ENCODE measurements around the gene XXYLT1. TPM values are rescaled to one million over a fixed set of nuclear protein-coding genes. Genes with fewer than 3 reads are reported as not detected.

XXYLT1 gene
- total RNA-seq, 2 experiments from 2014 or later: 3.1 to 3.7 TPM

DNA sequence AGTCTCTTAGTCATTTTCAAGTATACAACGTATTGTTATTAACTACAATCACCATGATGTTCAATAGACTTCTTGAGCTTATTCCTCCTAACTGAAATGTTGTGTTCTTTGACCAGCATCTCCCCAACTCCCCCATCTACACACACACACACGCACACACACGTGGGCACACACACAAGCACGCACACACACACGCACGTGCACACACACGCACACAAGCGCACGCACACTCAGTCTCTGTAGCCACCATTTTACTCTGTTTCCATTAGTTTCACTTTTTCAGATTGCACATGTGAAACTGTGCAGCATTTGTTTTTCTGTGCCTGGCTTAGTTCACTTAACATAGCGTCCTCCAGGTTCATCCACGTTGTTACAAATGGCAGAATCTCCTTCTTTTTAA lies 247.0 kb downstream of the XXYLT1 start:
- H3K27ac Mint-ChIP-seq: no peak overlapping the region
- no peak for ATAC-seq (ENCODE audit: poor library complexity)

GRCh38 chr3:195023576-195023975 lies 247.4 kb downstream of the XXYLT1 start:
- H3K36me3 Mint-ChIP-seq (ENCODE audit: low read depth): no peaks in the 10 kb centered on the region
- peaks cover 0 to 3% of the 10 kb centered on the region in 2 experiments for H3K27me3 ChIP-seq (ENCODE audit: control insufficient read depth in 1 of 2, insufficient read depth in 2 of 2, low read length in 2 of 2)
- TF ChIP-seq, protein P1, sequence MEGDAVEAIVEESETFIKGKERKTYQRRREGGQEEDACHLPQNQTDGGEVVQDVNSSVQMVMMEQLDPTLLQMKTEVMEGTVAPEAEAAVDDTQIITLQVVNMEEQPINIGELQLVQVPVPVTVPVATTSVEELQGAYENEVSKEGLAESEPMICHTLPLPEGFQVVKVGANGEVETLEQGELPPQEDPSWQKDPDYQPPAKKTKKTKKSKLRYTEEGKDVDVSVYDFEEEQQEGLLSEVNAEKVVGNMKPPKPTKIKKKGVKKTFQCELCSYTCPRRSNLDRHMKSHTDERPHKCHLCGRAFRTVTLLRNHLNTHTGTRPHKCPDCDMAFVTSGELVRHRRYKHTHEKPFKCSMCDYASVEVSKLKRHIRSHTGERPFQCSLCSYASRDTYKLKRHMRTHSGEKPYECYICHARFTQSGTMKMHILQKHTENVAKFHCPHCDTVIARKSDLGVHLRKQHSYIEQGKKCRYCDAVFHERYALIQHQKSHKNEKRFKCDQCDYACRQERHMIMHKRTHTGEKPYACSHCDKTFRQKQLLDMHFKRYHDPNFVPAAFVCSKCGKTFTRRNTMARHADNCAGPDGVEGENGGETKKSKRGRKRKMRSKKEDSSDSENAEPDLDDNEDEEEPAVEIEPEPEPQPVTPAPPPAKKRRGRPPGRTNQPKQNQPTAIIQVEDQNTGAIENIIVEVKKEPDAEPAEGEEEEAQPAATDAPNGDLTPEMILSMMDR (IDR thresholded peaks at IDR 0.05): no peak
- no peak overlapping the region for H3K27ac Mint-ChIP-seq
- H3K36me3 ChIP-seq (ENCODE audit: insufficient read depth, low read length): no peaks in the 10 kb centered on the region
- no peak overlapping the region for H3K4me3 ChIP-seq (ENCODE audit: low read length)
- DNase-seq (no peak), ATAC-seq (ENCODE audit: poor library complexity) (no peak)
- peaks cover 13% of the 10 kb centered on the region for H3K27me3 Mint-ChIP-seq
- no peaks in the 10 kb centered on the region for H3K9me3 Mint-ChIP-seq
- no peak overlapping the region for H3K27ac ChIP-seq (ENCODE audit: low read depth in 1 of 2, low read length in 2 of 2)
- no peaks in the 10 kb centered on the region for H3K9me3 ChIP-seq (ENCODE audit: control insufficient read depth in 1 of 2, insufficient read depth in 1 of 2, low read length in 2 of 2)
- intact Hi-C loops (cut with DNase I, micrococcal nuclease): no loop called here
- CTCF ChIA-PET: no interaction called here
- no peaks in the 10 kb centered on the region for H3K4me1 Mint-ChIP-seq (ENCODE audit: low read depth)
- no peak overlapping the region for H3K4me3 Mint-ChIP-seq
- no peaks in the 10 kb centered on the region for H3K4me1 ChIP-seq (ENCODE audit: insufficient read depth, low read length)
- POLR2A ChIA-PET: interaction anchor here (0.7 kb wide), 1 partner anchor 52 kb away, joined by 4 read pairs; no protein-coding TSS in a partner anchor

More for the DNA sequence above, 247.0 kb downstream of the XXYLT1 start:
- Histone ChIP-seq H3K27me3 (ENCODE audit: control insufficient read depth in 1 of 2, insufficient read depth in 2 of 2, low read length in 2 of 2) (peaks cover 0 to 3% of the 10 kb centered on the region in 2 experiments), H3K9me3 (ENCODE audit: control insufficient read depth in 1 of 2, insufficient read depth in 1 of 2, low read length in 2 of 2) (no peaks in the 10 kb centered on the region), H3K36me3 (ENCODE audit: insufficient read depth, low read length) (no peaks in the 10 kb centered on the region), H3K4me3 (ENCODE audit: low read length) (no peak overlapping the region), H3K27ac (ENCODE audit: low read depth in 1 of 2, low read length in 2 of 2) (no peak overlapping the region), H3K4me1 (ENCODE audit: insufficient read depth, low read length) (no peaks in the 10 kb centered on the region)
- ChIA-PET POLR2A (no interaction called here), CTCF (no interaction called here)
- no peaks in the 10 kb centered on the region for H3K36me3 Mint-ChIP-seq (ENCODE audit: low read depth)
- H3K4me3 Mint-ChIP-seq: no peak overlapping the region
- no peaks in the 10 kb centered on the region for H3K9me3 Mint-ChIP-seq
- no peaks in the 10 kb centered on the region for H3K4me1 Mint-ChIP-seq (ENCODE audit: low read depth)
- TF ChIP-seq, protein P1 (IDR thresholded peaks at IDR 0.05): no peak
- peaks cover 13% of the 10 kb centered on the region for H3K27me3 Mint-ChIP-seq
- intact Hi-C loops (cut with DNase I, micrococcal nuclease): no loop called here
- DNase-seq: no peak

- H3K4me1 Mint-ChIP-seq (ENCODE audit: low read depth): no peaks in the 10 kb centered on the region
- Histone ChIP-seq H3K4me1 (ENCODE audit: insufficient read depth, low read length) (no peaks in the 10 kb centered on the region), H3K27ac (ENCODE audit: low read depth in 1 of 2, low read length in 2 of 2) (no peak overlapping the region), H3K4me3 (ENCODE audit: low read length) (no peak overlapping the region), H3K27me3 (ENCODE audit: control insufficient read depth in 1 of 2, insufficient read depth in 2 of 2, low read length in 2 of 2) (peaks cover 0 to 3% of the 10 kb centered on the region in 2 experiments), H3K36me3 (ENCODE audit: insufficient read depth, low read length) (no peaks in the 10 kb centered on the region), H3K9me3 (ENCODE audit: control insufficient read depth in 1 of 2, insufficient read depth in 1 of 2, low read length in 2 of 2) (no peaks in the 10 kb centered on the region)
- no peaks in the 10 kb centered on the region for H3K9me3 Mint-ChIP-seq
- H3K4me3 Mint-ChIP-seq: no peak overlapping the region
- H3K36me3 Mint-ChIP-seq (ENCODE audit: low read depth): no peaks in the 10 kb centered on the region
- H3K27me3 Mint-ChIP-seq: peaks cover 13% of the 10 kb centered on the region
- intact Hi-C loops (cut with DNase I, micrococcal nuclease): no loop called here
- ChIA-PET CTCF (no interaction called here), POLR2A (no interaction called here)
- no peak overlapping the region for H3K27ac Mint-ChIP-seq
- DNase-seq: no peak
- no peak for ATAC-seq (ENCODE audit: poor library complexity)
- TF ChIP-seq, protein P1 (IDR thresholded peaks at IDR 0.05): no peak
These were observed 249.3 kb downstream of the XXYLT1 start for GRCh38 chr3:195021692-195022091.
